Mesendoderm (in vitro differentiated cells): ENCODE measurements around the gene EPC1.
A peak's percentile ranks its signal among the peaks of the same experiment; 100 is the strongest.

Experiments
- DNase-seq: peaks from one replicate; pipeline ENCODE4 v3.0.0; 2013
- H2AK5ac ChIP-seq: 2 replicates; pipeline ENCODE4 v1.6.1; 2013; ENCODE audit warnings: low read length, inconsistent platforms
- H2BK120ac ChIP-seq: 2 replicates; pipeline ENCODE4 v1.6.1; 2013; ENCODE audit warnings: low read depth, mild to moderate bottlenecking, low read length, moderate library complexity, mixed read lengths
- H2BK15ac ChIP-seq: replicated peaks from 2 replicates; pipeline ENCODE4 v1.6.1; 2013; ENCODE audit warnings: low read depth, mild to moderate bottlenecking, moderate library complexity
- H2BK5ac ChIP-seq: 2 replicates; pipeline ENCODE4 v1.6.1; 2013; ENCODE audit warnings: low read length, inconsistent platforms
- H3K18ac ChIP-seq: 2 replicates; pipeline ENCODE4 v1.6.1; 2013; ENCODE audit warnings: mild to moderate bottlenecking, low read length, mixed read lengths
- H3K23ac ChIP-seq: one replicate; pipeline ENCODE4 v1.6.1; 2013; ENCODE audit warnings: low read length
- H3K27ac ChIP-seq: 2 replicates; pipeline ENCODE4 v1.5.1; 2013; ENCODE audit warnings: low read depth, mild to moderate bottlenecking, inconsistent platforms, low read length, moderate library complexity
- H3K27me3 ChIP-seq: 2 replicates; pipeline ENCODE4 v1.6.1; 2013; ENCODE audit warnings: low read length, control low read depth, mild to moderate bottlenecking, inconsistent platforms; ENCODE audit not compliant: insufficient read depth, poor library complexity
- H3K36me3 ChIP-seq: 2 replicates; pipeline ENCODE4 v1.6.1; 2013; ENCODE audit warnings: low read length, inconsistent platforms; ENCODE audit not compliant: control insufficient read depth, insufficient read depth
- H3K4ac ChIP-seq: one replicate; pipeline ENCODE4 v1.6.1; 2013; ENCODE audit warnings: low read depth, mild to moderate bottlenecking, low read length, moderate library complexity
- H3K4me1 ChIP-seq: 2 replicates; pipeline ENCODE4 v1.6.1; 2013; ENCODE audit warnings: low read depth, low read length, inconsistent platforms; ENCODE audit not compliant: control insufficient read depth
- H3K4me2 ChIP-seq: 2 replicates; pipeline ENCODE4 v1.6.1; 2013; ENCODE audit warnings: low read length
- H3K4me3 ChIP-seq: 2 replicates; pipeline ENCODE4 v1.5.1; 2013; ENCODE audit warnings: mild to moderate bottlenecking, low read length
- H3K56ac ChIP-seq: one replicate; pipeline ENCODE4 v1.6.1; 2013; ENCODE audit warnings: low read length
- H3K79me1 ChIP-seq: 2 replicates; pipeline ENCODE4 v1.6.1; 2013; ENCODE audit warnings: low read length, inconsistent platforms
- H3K79me2 ChIP-seq: 2 replicates; pipeline ENCODE4 v1.6.1; 2013; ENCODE audit warnings: mild to moderate bottlenecking, low read length; ENCODE audit not compliant: control insufficient read depth, insufficient read depth
- H3K9ac ChIP-seq: 2 replicates; pipeline ENCODE4 v1.6.1; 2013; ENCODE audit warnings: low read length, inconsistent platforms
- H4K5ac ChIP-seq: one replicate; pipeline ENCODE4 v1.6.1; 2013; ENCODE audit warnings: low read length
- H4K8ac ChIP-seq: one replicate; pipeline ENCODE4 v1.6.1; 2013; ENCODE audit warnings: low read depth, mild to moderate bottlenecking, control low read depth, low read length, moderate library complexity
- WGBS: extraction: QIAGEN DNeasy Blood & Tissue Kit; methylation state at CpG from one replicate; pipeline ENCODE4 v1.1.7; 2013; ENCODE audit warnings: low lambda C conversion rate, missing lambda C conversion rate; ENCODE audit not compliant: insufficient coverage; ENCODE audit errors: extremely low coverage; 5-methylcytosine and 5-hydroxymethylcytosine counted together

EPC1 gene

DNA sequence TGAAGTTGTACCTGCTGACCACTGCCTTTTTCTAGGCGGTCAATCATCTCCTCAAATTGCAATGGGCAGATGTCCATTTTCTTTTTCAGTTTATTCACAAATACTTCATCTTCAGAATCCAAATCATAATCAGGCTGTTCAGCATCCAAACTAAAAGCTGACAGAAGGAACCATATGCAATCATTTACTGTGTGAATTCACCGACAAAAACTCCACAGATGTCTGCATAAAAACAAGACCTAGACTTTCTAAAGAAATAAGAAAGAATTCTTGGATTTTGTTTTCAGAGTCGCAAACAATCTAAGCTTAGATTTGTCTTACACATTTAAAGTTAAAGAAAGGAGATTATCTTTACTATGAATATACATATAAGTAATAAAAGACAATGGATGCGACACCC, 53.4 kb downstream of the EPC1 start:
- no peak overlapping the region for H3K56ac ChIP-seq
- H2BK5ac ChIP-seq, result no peak overlapping the region
- H3K4me1 ChIP-seq, result no peaks in the 10 kb centered on the region
- peaks cover 6% of the 10 kb centered on the region for H3K79me1 ChIP-seq
- H3K27me3 ChIP-seq, result no peaks in the 10 kb centered on the region
- H3K23ac ChIP-seq, result no peak overlapping the region
- H3K4me3 ChIP-seq, result no peak overlapping the region
- H4K5ac ChIP-seq, result no peak overlapping the region
- DNase-seq, result no peak
- no peak overlapping the region for H3K4me2 ChIP-seq
- H2BK120ac ChIP-seq, result no peak overlapping the region
- H3K9ac ChIP-seq, result no peak overlapping the region
- no peak overlapping the region for H3K4ac ChIP-seq
- no peak overlapping the region for H3K27ac ChIP-seq
- H3K36me3 ChIP-seq, result no peaks in the 10 kb centered on the region
- H2BK15ac ChIP-seq, result no peak overlapping the region
- WGBS, result no CpG with 5 or more reads among the region's 4 CpGs
- peaks cover 11% of the 10 kb centered on the region for H3K79me2 ChIP-seq
- H4K8ac ChIP-seq, result no peak overlapping the region
- H2AK5ac ChIP-seq, result no peak overlapping the region
- no peak overlapping the region for H3K18ac ChIP-seq

DNA sequence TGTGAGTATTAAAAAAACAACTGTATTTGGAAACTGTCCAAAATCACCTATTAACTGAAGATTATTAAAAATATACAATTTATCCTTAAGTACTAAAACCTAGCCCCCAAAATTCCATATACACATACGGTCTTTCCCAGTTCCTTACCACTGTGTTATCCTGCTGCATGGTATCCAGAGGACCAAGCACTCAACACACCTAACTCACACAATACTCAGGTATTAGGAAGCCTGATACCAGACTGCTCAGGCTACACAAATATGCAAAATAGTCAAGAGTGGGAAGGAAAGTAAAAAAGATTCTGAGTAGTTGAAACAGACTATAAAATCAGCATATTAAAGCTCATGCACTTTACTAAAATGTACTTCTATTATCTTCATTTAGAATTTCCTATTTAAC, 67.2 kb downstream of the EPC1 start:
- no peak overlapping the region for H2BK5ac ChIP-seq
- no CpG with 5 or more reads among the region's 1 CpG for WGBS
- no peak overlapping the region for H3K23ac ChIP-seq
- DNase-seq, result no peak
- no peak overlapping the region for H3K4ac ChIP-seq
- H3K27ac ChIP-seq, result no peak overlapping the region
- no peak overlapping the region for H4K5ac ChIP-seq
- no peak overlapping the region for H2BK120ac ChIP-seq
- H3K27me3 ChIP-seq, result no peaks in the 10 kb centered on the region
- no peak overlapping the region for H2BK15ac ChIP-seq
- no peak overlapping the region for H3K9ac ChIP-seq
- no peaks in the 10 kb centered on the region for H3K79me2 ChIP-seq
- no peaks in the 10 kb centered on the region for H3K36me3 ChIP-seq
- no peaks in the 10 kb centered on the region for H3K4me1 ChIP-seq
- H4K8ac ChIP-seq, result no peak overlapping the region
- no peak overlapping the region for H3K4me2 ChIP-seq
- H3K79me1 ChIP-seq, result peaks cover 3% of the 10 kb centered on the region
- H3K56ac ChIP-seq, result no peak overlapping the region
- no peak overlapping the region for H3K4me3 ChIP-seq
- no peak overlapping the region for H2AK5ac ChIP-seq
- no peak overlapping the region for H3K18ac ChIP-seq

DNA sequence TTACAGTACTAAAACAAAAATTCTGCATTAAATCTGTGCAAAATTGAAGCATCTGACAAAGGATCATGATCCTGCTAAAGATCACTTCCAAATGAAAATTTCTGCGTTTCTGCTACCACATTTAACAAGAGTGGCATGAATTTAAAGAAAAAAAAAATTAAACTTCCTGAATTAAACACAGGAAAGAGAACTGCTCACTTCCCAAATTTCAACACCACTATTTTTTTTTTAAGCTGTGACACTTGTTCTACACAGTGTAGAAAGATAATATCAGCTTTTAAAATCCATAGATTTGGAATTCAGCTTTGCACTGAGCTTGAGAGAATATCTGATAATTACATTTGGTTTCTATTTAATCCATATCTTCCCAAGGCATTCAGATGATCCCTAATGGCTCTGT, 73.6 kb downstream of the EPC1 start:
- no peak overlapping the region for H3K4me2 ChIP-seq
- H3K4me3 ChIP-seq, result no peak overlapping the region
- no peaks in the 10 kb centered on the region for H3K4me1 ChIP-seq
- H3K27ac ChIP-seq, result no peak overlapping the region
- no peak overlapping the region for H4K5ac ChIP-seq
- no peak overlapping the region for H4K8ac ChIP-seq
- H3K23ac ChIP-seq, result no peak overlapping the region
- H3K79me1 ChIP-seq, result peaks cover 5% of the 10 kb centered on the region
- H2BK15ac ChIP-seq, result no peak overlapping the region
- no peak overlapping the region for H3K4ac ChIP-seq
- H3K56ac ChIP-seq, result no peak overlapping the region
- H3K27me3 ChIP-seq, result no peaks in the 10 kb centered on the region
- peaks cover 5% of the 10 kb centered on the region for H3K36me3 ChIP-seq
- H3K18ac ChIP-seq, result no peak overlapping the region
- no peaks in the 10 kb centered on the region for H3K79me2 ChIP-seq
- no CpG with 5 or more reads among the region's 1 CpG for WGBS
- H3K9ac ChIP-seq, result no peak overlapping the region
- no peak overlapping the region for H2BK5ac ChIP-seq
- no peak overlapping the region for H2AK5ac ChIP-seq
- no peak for DNase-seq
- H2BK120ac ChIP-seq, result no peak overlapping the region

DNA sequence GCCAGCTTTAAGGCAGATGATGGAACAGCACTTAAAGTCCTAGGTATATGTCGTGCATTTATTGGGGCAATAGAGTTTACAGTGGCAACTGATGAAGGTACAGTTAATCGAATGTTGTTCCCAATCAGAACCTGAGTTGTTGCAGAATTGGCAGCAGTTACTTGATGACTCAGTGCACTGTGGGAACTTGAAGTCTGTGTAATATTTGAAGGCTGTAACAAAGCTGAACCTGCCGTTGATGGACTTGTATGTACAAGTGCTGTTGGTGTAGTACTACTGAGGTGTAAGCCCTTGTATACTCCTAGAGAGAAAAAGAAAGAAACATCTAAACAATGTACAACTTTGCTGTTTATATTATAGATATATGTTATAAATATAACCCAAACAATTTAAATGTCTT, 75.3 kb downstream of the EPC1 start:
- H3K23ac ChIP-seq, result no peak overlapping the region
- no peak overlapping the region for H3K9ac ChIP-seq
- H2BK15ac ChIP-seq, result no peak overlapping the region
- H3K4me2 ChIP-seq, result no peak overlapping the region
- H3K36me3 ChIP-seq, result peaks cover 5% of the 10 kb centered on the region
- H4K8ac ChIP-seq, result no peak overlapping the region
- WGBS, result no CpG with 5 or more reads among the region's 3 CpGs
- no peak overlapping the region for H3K4me3 ChIP-seq
- no peak overlapping the region for H2AK5ac ChIP-seq
- H3K79me1 ChIP-seq, result peaks cover 2% of the 10 kb centered on the region
- no peak overlapping the region for H2BK120ac ChIP-seq
- H3K27me3 ChIP-seq, result no peaks in the 10 kb centered on the region
- H3K79me2 ChIP-seq, result no peaks in the 10 kb centered on the region
- no peak overlapping the region for H2BK5ac ChIP-seq
- no peak overlapping the region for H4K5ac ChIP-seq
- H3K27ac ChIP-seq, result no peak overlapping the region
- no peak overlapping the region for H3K18ac ChIP-seq
- DNase-seq, result no peak
- no peak overlapping the region for H3K56ac ChIP-seq
- peaks cover 5% of the 10 kb centered on the region for H3K4me1 ChIP-seq
- H3K4ac ChIP-seq, result no peak overlapping the region

DNA sequence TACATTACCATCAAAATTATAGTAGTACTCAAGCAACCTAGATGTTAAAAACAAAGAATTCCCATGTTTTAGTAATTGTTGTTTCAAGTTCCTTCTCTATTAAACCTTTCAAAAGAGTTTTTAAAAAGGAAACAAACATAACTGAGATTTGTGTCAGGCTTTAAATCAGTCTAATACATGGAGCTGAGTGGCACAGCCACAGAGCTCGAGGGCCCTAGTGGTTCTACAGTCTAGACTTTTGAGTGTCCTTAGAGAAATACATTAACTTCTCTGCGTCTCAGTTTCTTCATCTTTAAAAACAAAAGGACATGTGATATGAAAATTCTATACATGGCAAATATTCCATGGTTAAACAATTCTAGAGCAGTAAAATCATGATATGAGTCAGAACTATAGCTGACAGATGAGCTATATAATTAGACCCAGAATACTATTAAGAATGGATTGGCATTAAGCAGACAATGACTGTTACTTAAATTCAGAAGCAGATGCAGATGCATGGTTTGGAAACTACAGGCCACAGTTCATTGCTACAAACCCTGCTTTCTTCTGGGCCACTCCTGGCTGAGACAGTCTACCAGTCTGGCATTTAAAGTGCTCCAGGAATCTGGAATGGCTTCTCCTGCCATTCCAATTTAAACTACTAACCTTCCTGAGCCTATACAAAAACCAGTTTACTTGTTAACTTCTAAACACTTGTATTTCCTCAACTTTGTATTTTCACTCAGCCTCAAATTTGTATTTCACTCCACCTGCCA, 77.4 kb downstream of the EPC1 start:
- H2BK120ac ChIP-seq, result no peak overlapping the region
- no peak overlapping the region for H3K9ac ChIP-seq
- H3K36me3 ChIP-seq, result peaks cover 5% of the 10 kb centered on the region
- H2AK5ac ChIP-seq, result no peak overlapping the region
- H3K4me2 ChIP-seq, result no peak overlapping the region
- H3K27me3 ChIP-seq, result no peaks in the 10 kb centered on the region
- no peak overlapping the region for H3K4ac ChIP-seq
- peak; percentile 32 for DNase-seq
- H4K5ac ChIP-seq, result no peak overlapping the region
- no peak overlapping the region for H3K23ac ChIP-seq
- peaks cover 2% of the 10 kb centered on the region for H3K79me1 ChIP-seq
- no peak overlapping the region for H3K56ac ChIP-seq
- WGBS, result no CpG with 5 or more reads among the region's 2 CpGs
- no peak overlapping the region for H3K27ac ChIP-seq
- H3K79me2 ChIP-seq, result no peaks in the 10 kb centered on the region
- H2BK5ac ChIP-seq, result no peak overlapping the region
- peaks cover 5% of the 10 kb centered on the region for H3K4me1 ChIP-seq
- H4K8ac ChIP-seq, result no peak overlapping the region
- H3K18ac ChIP-seq, result no peak overlapping the region
- no peak overlapping the region for H2BK15ac ChIP-seq
- no peak overlapping the region for H3K4me3 ChIP-seq

DNA sequence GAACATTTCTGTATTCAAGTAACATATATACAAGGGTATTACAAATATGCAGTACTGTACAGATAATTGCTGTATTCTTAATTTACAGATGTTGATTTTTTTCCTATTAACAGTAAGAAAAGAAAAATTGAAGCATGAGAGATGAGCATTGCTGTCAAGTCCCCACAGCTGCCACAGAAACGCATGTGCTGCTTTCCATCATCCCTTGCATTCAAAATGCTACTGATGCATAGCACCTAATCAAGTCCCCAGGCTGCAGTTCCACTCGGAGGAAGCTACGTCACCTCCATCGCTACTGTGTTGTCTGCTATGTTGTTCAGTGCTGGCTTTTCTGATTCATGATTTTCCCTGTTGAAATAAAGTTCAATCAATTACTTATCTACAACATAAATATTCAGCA, 78.2 kb downstream of the EPC1 start:
- no peak overlapping the region for H2BK120ac ChIP-seq
- H3K27ac ChIP-seq, result no peak overlapping the region
- H2AK5ac ChIP-seq, result no peak overlapping the region
- WGBS, result no CpG with 5 or more reads among the region's 4 CpGs
- H3K4me3 ChIP-seq, result no peak overlapping the region
- H3K36me3 ChIP-seq, result peaks cover 5% of the 10 kb centered on the region
- no peak overlapping the region for H2BK5ac ChIP-seq
- H3K27me3 ChIP-seq, result no peaks in the 10 kb centered on the region
- H2BK15ac ChIP-seq, result no peak overlapping the region
- H3K4me2 ChIP-seq, result no peak overlapping the region
- no peak overlapping the region for H4K5ac ChIP-seq
- no peak overlapping the region for H3K4ac ChIP-seq
- peaks cover 5% of the 10 kb centered on the region for H3K4me1 ChIP-seq
- no peak overlapping the region for H3K18ac ChIP-seq
- no peak for DNase-seq
- H3K23ac ChIP-seq, result no peak overlapping the region
- no peak overlapping the region for H3K9ac ChIP-seq
- no peak overlapping the region for H4K8ac ChIP-seq
- H3K79me2 ChIP-seq, result no peaks in the 10 kb centered on the region
- peaks cover 2% of the 10 kb centered on the region for H3K79me1 ChIP-seq
- H3K56ac ChIP-seq, result no peak overlapping the region
